NT2/D1 (cell line): ENCODE measurements around the gene TMCC2.

ENCODE experiments used
- SUZ12 ChIP-seq: IDR thresholded peaks from 2 replicates; pipeline ENCODE4 v1.6.1; 2011; ENCODE audit not compliant: insufficient read length, insufficient read depth; ENCODE audit errors: extremely low read depth
- YY1 ChIP-seq: IDR thresholded peaks from 2 replicates; pipeline ENCODE4 v1.6.1; 2011; ENCODE audit not compliant: insufficient read length, insufficient read depth
- ZNF274 ChIP-seq: IDR thresholded peaks from 2 replicates; pipeline ENCODE4 v1.6.1; 2011; ENCODE audit warnings: mild to moderate bottlenecking, low read depth, low read length

GRCh38 chr1:205304046-205304694, 76.4 kb downstream of the TMCC2 start:
- TF ChIP-seq ZNF274, result no peak
- no peak for TF ChIP-seq YY1
- no peak for TF ChIP-seq SUZ12
